Islet of Langerhans (tissue), 1 donor: ENCODE data around the gene OR10H3.
"Not testable (repeated sequence)": the region's sequence is repeated elsewhere in the genome, so short reads cannot be mapped to it uniquely, and the experiment has no call there.

ENCODE experiments used
- FAIRE-seq: peaks from one replicate; lab custom pipeline; 2011; peaks lifted over from hg19 to GRCh38; lab: Jason Lieb, UNC

OR10H3 gene, protein sequence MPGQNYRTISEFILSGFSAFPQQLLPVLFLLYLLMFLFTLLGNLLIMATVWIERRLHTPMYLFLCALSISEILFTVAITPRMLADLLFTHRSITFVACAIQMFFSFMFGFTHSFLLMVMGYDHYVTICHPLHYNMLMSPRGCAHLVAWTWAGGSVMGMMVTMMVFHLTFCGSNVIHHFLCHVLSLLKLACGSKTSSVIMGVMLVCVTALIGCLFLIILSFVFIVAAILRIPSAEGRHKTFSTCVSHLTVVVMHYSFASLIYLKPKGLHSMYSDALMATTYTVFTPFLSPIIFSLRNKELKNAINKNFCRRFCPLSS

DNA sequence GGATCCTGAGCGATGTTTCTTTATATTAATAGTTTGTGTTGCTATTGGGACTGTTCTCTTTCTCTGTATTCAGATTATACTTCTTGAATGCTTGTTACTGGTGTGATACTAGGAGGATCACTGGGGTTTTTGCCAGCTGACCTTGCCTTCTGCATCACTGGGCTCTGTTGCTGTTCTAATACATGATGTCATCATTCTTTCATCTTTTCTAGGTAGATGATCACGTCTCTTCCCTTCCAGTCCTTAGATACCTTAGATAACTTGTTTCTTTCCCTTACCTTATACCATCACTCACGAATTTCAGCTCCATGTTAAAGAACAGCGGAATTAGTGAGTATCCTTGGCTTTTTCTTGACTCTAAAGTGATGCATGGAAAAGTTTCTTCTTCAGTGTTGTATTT, at the start of gene OR10H3:
TSS of gene OR10H3 (plus strand) at position 264 of the 400 bp plus-strand sequence. CDS start 3,408 bp downstream, outside the sequence.
- peak; percentile 43 for FAIRE-seq

DNA sequence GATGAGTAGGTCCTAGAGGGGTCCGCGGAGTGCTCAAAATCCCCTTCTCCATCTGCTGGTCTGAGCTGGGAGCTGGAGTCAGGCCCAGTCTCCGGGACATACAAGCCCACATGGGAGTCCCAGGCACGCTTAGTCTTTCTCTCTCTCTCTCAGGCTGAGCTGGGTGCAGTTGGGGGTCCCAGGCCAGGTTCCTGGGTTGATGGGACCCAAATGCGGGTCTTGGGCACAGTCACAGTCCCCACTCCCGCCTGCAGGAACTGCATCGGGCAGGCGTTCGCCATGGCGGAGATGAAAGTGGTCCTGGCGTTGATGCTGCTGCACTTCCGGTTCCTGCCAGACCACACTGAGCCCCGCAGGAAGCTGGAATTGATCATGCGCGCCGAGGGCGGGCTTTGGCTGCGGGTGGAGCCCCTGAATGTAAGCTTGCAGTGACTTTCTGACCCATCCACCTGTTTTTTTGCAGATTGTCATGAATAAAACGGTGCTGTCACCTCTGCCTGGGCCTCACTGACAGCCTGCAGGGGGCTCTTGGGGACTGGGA, 41.1 kb upstream of the OR10H3 start:
- no peak for FAIRE-seq

DNA sequence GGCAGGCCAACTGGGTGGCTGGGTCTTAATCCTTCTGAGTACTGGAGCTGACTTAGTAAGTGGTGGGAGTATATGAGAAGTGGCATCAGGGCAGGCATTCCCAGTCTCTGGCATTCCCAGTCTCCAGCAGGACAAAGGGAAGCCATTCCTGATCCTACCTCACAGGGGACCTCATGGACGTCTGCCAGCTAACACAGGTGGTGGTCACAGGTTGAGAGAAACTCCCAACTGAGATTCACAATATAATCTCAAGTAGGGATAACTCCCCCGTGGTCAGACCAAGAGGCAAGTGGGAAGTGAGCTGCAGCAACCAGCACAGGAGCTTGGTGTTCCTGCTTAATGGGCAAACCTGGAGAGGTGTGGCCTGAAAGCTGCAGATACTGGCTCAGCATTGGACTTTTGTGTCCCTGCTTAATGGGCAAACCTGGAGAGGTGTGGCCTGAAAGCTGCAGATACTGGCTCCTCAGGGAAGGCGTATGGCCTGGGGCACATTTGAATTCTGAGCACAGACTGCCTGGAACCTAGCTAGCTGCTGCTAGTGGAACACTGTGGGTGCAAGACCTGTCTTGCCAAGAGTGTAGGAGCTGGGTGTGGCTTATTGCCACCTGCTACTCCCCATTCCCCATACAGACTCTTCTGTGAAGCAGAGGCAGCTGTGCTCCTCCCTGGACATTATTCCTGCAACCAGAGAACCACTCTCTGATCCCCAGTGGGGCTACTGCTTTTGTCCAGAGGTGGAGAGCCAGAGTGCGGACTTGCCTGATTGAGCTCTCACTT, 35.8 kb upstream of the OR10H3 start:
- FAIRE-seq = no peak

DNA sequence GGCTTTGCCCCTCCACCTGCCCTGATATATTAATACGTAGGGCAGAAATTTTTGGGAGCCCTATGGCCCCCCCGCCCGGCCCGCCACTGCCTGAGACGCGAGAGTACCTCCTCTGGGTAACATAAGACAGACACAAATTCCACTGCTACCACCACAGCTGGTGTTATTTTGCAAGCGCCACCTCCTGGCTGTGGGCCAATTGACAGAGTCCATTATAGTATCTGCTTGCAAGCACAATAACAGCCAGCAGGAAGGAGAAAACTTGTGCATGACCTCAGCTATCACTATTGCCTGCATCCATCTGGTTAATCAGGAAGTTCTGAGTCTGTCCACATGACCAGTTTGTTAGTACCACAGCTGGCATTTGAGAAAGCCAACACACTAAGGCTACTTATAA, 35.3 kb upstream of the OR10H3 start:
- no peak for FAIRE-seq

DNA sequence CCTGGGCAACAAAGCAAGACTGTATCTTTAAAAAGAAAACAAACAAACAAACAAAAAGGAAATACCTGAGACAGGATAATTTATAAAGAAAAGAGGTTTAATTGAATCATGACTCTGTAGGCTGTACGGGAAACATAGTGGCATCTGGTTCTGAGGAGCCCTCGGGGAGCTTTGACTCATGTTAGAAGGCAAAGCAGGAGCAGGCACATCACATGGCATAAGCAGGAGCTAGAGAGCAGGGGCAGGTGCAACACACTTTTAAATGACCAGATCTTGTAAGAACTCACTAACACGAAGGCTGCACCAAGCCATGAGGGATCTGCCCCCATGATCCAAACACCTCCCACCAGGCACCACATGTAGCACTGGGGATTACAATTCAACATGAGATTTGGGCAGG, 23.1 kb upstream of the OR10H3 start:
- FAIRE-seq = no peak

DNA sequence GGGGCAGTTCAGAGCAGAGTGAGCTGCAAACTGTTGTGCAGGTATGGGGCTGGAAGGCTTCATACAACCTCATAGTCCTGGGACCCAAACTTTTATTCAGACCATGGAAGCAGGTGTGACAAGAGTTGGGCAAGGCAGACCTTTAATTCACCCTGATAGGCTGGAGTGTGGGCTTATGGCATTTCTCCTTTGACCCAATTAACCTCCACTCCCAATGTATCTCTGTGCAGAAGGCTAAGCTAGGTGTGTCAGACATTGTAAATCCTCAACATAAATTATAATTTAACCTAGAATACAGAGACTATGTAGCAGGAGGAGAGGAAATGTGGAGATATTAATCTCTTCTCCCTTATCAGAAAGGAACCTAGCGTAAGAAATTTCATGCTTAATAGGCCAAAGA, 22.1 kb upstream of the OR10H3 start:
- FAIRE-seq = no peak

DNA sequence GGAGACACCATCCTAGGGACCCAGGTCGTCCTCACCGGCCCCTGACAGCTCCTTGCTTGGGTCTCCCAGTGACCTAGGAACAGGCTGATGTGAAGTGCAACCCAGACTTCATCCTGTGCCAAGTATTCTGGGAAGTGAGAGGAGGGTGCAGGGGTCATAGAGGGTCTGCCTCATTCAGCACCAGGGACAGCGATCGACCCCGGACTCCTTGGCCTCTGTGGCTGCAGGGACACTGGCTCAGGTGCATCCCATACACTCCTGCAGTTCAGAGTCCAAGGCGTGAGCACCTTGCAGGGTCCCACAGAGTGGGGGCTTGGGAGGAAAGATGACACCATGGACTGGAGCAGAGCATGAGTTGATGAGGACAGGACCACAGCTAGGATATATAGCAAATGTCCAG, 20.0 kb upstream of the OR10H3 start:
- no peak for FAIRE-seq

DNA sequence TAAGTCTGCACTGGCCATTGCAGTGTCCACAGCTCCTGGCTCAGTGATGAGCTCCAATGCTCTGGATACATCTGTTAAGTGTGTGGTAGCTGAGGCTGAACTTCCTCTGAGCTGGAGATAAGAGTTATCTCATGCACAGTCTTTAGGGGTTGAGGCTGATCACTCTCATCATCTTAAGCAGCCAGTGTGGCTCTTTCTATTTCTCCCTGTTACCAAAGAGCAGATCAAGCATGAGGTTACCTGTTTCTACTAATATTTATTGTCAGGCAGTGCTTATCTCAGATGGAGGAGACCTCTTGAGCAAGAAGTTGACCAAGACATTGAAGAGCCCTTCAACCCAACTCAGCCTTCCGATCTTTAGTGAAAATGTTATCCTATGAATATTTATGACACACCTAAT, 16.5 kb upstream of the OR10H3 start:
- FAIRE-seq = no peak

DNA sequence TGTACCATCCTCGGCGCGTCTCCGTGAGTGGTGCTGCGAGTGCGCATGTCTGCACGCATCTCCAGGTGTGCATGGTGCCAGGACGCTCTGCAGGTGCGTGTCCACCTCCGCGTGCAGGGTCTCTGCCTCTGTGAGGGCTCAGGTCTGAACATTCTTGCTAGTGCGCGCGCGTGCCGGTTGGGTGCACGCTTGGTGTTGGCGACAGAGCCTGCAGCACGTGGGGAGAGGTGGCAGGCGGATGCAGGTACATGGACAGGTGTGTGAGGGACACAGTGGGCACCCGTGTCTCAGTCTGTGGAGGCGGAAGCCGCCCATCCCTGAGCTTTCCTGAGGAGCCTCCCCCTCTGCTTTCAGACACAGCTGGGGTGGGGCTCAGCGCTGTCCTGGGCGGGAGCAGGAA, 14.8 kb upstream of the OR10H3 start:
- FAIRE-seq = no peak

DNA sequence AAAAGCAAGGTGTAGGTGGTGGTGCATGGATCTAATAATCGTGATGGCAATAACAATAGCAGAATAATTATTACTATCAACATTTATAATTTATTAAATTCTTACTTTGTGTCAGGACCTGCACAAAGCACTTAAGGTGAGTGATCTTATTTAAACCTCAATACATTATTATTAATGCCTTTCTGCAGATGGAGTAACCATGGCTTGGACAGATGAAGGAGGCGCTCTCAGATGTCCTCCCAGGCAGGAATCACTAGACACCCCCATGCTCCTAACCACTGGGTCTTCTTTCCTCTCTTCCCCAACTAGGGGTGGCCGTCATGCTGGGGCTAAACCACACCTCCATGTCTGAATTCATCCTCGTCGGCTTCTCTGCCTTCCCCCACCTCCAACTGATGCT, 10.1 kb upstream of the OR10H3 start, which contains the start of gene OR10H2:
TSS of gene OR10H2 (plus strand) at position 301 of the 400 bp plus-strand sequence. CDS start at position 321, 20 bp downstream.
- no peak for FAIRE-seq

DNA sequence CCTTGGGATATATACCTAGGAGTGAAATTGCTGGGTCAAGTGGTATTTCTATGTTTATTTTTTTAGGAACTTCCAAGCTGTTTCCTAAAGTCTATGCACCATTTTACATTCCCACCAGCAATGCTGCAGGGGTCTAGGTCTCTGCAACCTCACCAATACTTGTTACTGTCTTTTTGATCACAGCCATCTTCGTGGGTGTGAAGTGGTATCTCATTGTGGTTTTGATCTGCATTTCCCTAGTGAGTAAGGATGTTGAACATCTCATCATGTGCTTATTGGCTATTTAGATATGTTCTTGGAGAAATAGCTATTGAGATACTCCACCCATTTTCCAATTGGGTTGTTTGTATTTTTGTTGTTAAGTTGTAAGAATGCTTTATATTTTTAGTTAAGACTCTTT, 7.2 kb upstream of the OR10H3 start:
- FAIRE-seq = no peak

DNA sequence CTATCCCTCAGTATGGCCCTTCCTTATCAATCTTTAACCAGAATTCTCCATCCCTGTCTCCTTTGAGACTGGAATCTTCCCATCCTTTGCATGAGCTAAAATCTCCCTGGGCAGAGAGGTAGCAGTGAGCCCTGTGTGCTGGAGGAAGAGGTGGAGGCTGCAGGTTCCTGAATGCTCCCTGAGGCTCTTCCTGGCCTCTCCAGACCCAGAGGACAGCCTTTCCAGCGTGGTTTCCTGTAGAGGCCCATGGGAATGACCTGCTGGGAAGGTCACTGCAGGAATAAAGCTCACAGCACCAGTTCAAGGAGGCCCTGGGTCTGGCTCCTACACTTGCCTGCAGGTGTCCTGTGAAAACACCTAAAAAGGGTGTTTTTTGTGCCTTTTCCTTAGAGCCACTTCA, 5.4 kb upstream of the OR10H3 start:
- no peak for FAIRE-seq

DNA sequence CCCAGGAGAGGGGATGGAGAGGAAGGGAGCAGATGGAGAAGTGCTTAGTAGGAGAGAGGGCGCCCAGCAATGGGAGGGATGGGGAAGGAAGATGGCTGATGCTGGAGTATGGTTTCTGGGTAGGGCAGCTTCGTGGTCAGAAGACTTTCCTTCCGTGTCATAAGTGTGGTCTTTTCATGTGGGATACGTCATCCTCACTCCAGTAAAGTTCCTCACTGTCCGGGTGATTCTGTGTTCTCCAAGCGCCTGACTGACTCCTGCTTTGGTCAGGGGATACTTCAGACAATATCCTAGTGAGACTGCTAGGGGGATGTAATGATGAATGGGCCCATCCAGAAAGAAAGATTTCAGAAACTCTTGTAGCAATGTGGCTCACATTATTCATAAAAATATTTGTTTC, 3.9 kb upstream of the OR10H3 start:
- FAIRE-seq = no peak

DNA sequence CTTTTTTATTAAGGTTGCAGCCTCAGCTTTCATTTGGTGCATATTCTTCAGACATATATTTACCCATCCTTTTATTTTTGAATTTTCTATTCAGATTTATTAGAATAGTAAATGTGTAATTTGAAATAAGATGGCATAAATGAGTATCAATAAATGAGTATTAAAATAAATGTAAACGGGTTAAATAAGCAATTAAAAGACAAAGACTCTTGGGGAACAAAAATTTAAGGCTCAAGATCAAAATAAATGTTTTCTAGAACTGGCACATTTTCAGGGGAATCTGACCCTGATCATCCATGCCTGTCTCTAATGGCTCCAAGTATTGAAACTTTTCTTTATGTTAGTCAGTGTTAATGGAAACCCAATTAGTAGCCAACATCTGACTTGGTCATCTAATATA, 3.0 kb downstream of the OR10H3 start:
- FAIRE-seq = no peak

DNA sequence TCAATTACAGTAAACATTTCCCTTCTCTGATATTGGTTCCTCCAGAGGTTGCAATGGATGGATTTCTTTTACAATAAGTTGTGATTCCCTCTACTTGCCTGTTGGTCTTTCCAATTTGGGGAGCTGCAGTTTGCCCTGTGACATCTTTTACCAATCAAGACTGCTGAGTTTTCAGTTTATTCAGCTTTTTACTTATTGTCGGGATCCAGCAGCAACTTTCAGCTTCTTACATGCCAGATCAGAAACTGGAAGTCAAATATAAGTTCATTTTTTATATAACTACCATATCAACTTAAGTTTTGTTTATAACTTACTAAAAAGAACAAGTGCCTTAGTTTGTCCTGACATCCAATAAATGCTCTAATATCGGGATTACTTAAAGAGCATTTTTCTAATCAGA, 10.5 kb downstream of the OR10H3 start:
- FAIRE-seq = no peak

DNA sequence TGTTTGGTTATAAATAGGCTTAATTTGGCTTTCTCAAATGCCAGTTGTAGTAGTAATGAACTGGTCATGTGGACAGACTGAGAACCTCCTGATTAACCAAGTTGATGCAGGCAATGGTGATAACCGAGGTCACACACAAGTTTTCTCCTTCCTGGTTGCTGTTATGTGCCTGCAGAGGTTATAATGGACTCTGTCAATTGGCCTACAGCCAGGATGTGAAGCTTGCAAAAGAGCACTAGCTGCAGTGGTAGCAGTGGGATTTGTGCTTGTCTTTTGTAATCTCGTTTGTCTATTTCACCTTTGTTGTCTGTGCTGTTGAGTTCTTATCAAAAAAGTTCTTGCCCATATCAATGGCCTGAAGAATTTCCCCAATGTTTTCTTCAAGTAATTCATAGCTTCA, 20.6 kb downstream of the OR10H3 start:
- no peak for FAIRE-seq

DNA sequence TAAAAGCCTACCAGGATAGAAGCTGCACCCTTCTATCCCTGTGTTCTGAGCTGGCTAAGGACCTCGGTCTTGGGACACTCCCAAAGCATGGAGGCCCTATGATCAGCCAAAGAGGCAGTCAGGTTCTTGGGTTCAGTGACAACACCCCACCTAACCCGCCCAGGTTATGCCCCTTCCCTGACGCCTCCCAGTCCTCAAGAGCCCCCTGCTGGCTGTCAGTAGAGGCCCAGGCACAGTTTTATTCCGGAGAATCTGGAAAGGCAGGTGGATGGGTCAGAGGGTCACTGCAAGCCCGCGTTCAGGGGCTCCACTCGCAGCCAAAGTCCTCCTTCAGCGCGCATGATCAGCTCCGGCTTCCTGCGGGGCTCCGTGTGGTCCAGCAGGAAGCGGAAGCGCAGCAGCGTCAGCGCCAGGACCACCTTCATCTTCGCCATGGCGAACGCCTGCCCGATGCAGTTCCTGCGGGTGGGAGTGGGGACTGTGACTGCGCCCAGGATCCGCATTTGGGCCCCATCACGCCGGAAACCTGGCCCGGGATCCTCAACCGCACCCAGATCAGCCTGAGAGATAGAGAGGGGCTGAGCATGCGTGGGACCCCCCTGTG, 22.3 kb downstream of the OR10H3 start:
- FAIRE-seq = no peak

DNA sequence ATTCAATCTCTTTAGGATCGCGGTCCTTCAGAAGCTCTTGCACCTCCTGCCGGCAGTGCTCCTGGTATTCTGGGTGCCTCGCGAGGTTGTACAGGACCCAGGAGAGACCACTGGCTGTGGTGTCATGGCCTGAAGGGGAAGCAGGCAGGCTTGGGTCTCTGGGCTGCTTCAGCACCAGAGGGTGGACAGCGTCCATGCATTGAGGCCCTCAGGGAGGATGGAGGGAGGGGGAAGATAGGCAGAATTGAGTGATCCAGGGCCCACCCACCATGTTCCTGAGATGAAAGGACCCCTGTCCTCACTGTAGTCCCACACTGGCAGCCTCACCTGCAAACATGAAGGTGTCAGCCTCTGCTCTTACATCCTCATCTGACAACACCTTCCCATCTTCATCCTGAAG, 31.8 kb downstream of the OR10H3 start:
- no peak for FAIRE-seq

DNA sequence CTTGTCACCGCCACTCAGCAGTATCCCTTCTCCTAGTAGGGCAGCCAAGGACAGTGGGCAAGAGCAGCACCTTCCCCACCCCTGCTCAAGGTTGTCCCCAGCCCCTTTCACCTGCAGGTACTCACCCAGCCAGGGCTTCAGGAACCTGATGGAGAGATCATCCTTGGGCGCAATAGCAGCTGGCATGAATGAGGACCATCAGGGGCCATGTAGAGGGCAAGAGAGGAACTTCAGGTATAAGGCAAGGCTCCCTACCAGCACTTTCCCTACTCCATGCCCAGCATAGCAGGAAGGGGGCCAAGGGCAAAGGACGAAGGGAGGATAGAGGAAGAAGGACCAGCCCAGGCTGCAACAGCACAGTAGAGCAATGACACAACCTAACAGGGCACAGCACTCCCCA, 36.4 kb downstream of the OR10H3 start:
- FAIRE-seq = not testable (repeated sequence)

DNA sequence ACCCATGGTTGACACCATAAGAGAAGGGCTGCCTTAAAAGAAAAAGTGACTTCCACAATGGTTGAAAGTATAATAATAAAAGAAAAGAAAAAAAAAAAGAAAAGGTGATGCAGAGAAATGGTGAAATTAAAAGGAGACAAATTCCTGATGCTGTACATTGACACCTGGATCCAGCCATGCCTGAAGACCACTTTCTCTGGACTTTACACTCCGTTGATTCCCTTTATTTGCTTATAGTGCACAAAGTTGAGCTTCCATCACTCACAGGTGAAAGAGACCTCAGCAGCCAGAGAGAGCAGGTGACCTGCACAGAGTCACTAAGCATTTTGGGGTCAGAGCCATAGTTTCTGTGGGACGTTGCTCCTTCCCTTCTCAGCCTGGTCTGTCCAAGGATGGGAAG, 37.5 kb downstream of the OR10H3 start:
- no peak for FAIRE-seq

DNA sequence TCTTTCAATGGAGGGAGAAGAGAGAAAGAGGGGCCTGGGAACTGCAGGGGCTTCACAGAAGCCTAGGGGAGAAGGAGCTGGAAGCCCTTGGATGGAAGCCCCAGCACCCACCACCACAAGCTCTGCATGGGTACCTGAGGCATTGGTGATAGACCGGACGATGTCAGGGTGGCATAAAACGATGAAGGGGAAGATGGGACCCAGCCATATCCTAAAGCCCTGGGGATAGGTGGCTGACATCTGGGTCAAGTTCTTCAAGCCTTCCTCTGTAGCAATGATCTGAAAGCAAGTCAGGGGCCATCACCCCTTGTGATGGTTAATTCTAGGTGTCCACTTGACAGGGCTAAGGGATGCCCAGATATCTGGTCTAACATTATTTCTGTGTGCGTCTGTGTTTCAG, 38.5 kb downstream of the OR10H3 start:
- no peak for FAIRE-seq

DNA sequence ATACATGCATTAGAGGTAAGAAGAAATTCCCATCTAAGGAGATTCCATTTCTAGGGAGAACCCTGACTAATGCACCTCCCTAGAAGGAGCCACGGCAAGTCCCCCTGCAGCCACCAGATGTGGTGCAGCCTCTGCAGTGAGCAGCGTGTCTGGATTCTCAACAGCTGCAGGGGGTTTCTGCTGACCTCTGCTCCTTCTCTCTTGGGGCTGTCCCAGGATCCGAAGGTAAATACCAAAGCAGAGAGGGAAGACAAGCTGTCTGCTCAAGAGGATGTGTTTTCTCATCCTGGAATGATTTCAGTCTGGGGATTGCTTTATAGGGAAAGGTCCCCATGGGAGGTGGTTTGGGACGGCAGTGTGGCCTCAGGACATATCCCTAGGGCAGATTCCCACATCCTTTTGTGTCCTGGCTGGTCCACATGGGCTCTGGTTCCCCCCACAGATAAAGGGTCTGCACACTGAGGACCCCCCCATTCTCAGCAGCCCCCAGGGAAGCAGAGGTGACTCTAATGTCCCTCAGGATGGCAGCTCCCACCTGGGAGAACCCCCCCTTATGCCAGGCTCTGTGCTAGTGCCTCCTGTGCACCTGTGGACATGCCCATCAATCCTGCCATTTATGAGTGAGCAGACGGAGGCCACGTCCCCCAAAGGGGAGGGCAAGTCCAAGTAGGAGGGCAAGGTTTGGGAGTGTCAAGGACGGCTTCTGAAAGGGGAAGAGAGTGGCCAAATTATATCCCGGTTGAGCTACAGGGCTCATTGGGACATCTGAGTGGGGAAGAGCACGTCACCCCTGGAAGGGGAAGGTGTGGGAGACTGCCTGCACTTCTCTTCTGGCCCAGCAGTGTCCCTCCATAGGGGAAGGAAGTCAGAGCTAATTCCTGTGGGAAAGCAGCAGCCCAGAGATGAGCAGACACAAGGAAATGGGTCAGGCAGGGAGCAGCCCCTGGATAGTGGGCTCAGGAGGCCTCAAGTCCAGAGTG, 39.5 kb downstream of the OR10H3 start:
- no peak for FAIRE-seq
